HG02870 (cell line): ENCODE results near the gene DBH.

Source experiments
- ATAC-seq: cut with Tn5 transposase; IDR thresholded peaks from one replicate; pipeline ENCODE4 v1.9.1; 2021; ENCODE audit warnings: mild to moderate bottlenecking, moderate library complexity; ENCODE audit not compliant: unreplicated experiment

The DBH gene

DNA sequence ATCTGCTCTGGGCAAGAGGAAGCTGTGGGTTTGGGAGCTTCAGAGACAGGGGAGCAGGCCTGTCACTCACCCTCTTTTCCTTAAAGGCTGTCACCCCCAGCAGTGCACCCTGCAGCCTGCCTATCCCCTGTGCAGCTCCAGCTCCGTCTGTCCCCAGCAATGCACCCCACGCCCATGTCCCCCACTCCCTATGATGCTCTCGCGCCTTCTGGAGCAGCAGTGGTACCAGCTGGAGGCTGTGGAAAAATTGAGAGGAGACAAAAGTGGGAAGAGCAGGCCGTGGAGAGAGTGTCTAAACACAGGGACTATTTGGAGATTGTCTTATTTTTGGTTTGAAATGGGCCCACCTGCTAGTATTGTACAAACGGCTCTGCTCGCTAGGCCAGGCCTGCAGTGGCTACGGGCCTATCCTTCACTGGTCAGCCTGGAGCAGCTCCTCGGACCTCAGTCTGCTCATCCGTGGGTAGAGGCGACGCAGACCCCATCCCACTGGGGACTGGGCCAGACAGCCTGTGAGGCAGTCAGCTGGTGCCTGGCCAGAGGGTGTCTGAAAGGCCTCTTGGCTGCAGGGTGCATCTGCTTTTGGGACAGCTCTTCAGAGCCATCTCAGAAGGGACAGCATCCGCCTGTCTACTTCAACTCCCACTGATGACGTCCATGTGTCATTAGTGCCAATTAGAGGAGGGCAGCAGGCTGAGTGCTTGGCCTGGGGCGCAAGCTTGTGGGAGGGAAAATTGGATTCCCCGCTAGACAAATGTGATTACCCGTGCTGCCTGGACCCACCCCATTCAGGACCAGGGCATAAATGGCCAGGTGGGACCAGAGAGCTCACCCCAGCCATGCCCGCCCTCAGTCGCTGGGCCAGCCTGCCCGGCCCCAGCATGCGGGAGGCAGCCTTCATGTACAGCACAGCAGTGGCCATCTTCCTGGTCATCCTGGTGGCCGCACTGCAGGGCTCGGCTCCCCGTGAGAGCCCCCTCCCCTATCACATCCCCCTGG lies at the start of gene DBH:
TSS of gene DBH (plus strand) at position 831 of the 999 bp plus-strand sequence. CDS start at position 840, 9 bp downstream.
- ATAC-seq: no peak

DNA sequence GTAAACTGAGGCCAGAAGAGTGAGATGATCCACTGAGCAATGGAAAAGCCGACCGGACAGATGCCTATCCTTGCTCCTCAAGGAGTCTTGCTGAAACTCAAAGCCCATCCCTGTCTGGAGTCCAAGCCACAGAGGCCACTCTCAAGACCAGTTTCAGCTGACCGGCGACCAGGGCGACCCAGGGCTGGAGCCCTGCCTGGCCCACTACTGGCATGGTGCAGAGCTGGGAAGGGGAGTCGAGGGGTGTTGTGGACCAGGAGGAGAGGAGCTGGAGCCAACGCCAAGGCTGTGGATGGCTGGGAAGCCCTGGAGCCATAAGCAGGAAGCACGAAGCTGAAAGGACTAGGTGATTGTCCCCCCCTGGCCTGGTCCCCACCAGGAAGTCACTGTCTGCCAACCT lies 49.1 kb upstream of the DBH start:
- ATAC-seq: no peak

DNA sequence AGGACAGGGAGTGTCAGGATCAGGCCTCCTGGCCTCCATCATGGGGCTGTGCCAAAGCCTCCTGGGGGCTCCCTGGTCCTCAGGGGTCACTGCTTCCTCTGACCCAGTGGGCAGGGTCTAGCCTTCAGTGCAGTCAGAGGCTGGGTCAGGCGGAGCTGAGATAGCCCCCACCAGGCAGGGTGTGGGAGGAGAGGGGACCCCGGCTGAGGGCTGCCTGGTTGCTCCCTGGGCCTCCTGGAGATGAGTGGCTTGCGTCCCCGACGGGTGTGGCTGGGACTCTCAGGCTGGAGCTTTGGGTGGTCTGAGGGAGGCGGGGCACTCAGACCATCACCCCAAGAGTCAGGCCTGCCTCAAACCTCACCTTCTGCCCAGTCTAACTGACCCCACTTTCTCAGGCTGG lies 48.7 kb upstream of the DBH start:
- ATAC-seq: no peak

DNA sequence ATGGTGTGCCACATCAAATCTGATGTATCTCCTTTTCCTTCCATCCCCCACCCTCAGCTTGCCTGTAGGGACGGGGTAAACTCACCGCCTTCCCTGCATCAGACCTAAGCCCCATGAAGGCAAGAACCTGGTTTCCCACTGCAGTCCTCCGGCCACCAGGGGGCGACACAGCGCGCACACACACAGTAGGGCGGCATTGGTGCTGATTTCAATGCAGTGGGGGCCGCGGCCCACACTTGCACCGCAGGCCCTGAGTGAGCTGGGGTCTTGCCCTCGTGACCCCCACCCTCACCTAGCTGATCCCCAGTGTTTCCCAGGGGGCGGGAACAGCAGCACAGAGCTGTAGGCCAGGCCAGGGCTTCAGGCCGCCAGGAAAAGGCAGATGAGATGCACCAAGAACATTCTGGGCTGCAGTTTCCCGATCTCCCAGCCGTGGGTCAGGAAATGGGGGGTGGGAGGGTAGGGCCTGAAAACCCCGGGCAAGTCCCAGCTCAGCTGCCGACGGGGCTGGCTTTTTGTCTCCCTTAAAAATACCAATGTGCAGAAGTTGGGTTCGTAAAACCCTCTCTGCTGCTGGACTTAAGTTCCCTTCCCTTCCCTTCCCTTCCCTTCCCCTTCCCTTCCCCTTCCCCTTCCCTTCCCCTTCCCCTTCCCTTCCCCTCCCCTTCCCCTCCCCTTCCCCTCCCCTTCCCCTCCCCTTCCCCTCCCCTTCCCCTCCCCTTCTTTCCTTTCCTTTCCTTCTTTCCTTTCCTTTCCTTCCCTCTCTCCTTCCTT lies 46.5 kb upstream of the DBH start:
- no peak for ATAC-seq

DNA sequence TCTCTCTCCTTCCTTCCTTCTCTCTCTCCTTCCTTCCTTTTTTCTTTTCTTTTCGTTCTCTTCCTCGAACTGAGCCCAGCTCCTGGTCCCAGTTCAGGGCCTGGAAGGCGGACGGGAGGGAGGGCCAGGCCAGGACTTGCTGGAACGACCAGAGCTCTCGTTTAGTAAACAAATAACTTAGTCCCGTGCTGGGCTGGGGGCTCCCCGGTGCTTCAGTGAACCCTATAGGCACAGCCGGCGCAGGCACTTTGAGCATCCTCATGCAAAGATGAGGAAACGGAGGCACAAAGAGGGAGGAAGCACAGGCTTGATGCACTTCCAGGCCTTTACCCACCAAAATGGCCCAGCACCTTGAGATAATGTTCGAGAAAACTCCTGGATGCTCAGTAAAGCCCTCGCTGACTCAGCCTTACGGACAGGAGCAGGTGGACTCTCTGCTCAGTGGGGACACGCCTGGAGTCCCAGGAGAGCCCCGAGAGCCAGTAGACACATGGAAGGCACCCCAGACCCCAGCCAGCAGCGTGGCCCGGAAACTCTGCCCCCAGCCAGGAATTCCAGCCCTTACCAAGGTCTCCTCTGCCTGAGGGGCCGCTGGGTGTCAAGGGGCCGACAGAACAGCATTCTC lies 45.8 kb upstream of the DBH start:
- no peak for ATAC-seq

DNA sequence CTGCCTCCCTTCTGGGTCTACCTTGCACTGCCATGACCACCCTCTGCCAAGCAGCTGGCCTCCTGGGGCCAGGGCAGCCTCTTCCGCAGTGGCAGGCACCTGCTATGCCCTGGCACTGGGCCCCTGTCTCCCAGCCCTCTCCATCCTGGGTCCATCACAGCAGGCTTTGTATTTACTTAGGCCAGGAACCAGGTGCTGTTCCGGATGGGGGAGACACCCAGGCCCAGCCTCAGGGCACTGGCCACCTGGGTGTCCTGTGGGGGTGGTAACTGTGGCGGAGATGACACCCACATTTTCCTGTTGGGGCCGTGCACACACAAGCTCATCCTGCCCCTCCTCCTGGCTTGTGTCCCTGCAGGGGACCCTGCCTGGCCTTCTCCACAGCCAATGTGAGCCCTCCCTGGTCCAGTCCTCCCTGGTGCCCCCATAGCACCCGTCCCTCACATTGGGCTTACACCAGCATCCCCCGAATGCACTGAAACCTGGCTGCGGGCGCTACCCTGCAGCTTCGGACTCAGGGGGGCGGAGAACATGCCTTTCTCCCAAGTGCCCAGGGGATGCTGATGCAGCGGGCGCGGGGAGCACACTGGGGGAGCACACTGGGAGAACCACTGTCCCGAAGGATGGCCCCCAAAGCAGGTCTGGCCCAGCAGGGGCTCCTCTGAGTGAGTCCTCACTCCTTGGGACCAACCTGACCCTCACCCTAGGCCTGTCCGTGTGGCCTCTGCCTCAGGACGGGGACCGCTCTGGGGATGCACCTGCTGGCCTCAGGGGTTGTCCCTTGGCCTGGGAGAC lies 44.9 kb upstream of the DBH start:
- ATAC-seq: no peak

DNA sequence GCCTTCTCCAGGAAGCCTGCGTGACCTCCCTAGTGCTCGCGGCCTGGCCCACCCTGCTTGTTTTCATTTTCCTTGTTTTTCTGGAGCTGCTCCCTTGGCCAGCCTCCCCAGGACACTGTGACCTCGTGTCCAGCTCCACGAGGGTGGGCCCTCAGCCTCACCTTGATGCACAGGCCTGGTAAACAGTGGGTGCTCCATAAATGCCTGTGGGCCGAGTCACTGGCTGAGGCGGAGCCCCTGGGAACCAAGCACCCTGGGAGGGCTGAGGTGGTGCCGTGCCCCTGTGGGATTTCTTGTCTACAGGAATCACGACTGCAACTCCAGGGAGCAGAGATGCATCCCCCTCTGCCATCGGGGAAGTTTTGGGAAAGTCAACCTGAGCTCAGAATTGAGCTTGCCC lies 44.2 kb upstream of the DBH start:
- no peak for ATAC-seq

DNA sequence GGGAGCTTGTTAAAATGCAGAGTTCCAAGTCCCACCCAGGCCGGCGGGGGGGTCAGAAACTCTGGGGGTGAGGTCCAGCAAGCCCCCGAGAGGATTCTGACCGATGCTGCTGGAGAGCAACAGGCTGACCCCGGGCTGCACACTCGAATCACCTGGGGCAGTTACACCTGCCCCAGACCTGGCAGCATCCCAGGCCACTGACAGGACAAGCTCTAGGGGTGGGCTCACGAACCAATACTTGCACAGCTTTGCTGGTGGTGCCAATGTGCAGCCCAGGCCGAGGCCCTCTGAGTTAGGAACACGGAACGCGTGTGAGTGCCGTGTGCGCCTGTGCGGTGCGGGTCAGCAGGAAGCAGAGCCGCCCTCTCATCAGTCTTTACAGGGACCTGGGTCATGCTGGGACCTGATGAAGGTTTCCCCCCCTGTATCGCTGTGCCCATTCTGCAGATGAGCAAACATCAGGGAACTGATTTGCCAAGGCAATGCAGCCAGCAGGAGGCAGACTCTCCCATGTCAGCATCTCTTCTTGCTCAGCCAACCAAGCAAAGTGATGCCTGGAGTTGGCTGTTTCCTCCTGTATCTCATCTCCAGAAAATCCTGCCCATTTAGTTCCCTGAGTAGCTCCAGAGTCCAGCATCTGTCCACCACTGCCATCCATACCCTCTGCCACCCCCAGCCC lies 43.3 kb upstream of the DBH start:
- ATAC-seq: no peak

DNA sequence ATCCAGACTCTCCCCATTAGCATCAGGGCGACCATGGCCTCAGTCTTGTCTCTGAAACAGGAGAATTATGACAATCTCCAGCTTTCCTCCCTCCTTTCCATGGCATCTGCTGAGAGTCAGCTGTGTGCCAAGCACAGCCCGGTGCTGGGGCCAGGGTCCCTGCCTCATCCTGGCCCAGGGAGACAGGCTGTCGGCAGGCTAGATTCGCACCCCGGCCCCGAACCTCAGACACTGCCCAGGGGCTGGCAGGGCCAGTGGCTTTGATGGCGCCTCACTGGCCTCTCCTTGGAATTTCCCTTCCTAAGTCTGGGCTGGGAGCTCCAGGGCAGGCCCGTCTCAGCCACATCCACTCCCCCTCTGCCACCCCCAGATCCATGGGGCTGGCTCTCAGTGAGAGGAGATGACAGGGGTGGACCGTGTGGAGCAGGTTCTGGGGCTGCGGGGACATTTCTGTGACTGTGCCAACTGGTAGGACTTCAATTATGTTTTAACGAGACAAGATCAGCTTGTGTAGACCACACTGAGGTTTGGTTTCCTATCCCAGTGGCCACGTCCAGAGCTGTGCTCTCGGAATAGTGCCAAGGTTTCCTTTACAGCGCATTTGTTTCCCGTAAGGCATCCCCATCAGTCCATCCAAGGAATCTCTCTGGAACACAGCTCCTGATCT lies 42.4 kb upstream of the DBH start:
- ATAC-seq: no peak

DNA sequence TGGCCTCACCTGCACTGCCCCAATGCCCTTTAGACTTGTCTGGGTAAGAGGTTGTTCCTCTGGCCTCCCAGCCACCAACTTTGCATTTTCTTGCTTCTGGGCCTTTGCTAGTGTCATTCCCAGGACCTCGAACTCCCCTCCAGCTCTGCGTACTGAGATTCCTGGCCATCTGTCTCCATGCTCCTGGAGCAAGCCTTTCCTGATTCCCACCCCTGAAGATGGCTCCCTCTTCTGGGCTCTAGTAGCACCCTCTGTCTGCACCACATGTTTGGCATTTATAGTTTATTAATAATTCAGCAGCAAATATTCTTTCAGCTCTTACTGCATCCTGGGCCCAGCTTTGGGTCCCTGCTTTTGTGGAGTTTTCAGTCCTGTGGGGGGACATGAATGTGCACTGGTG lies 41.9 kb upstream of the DBH start:
- ATAC-seq: no peak

DNA sequence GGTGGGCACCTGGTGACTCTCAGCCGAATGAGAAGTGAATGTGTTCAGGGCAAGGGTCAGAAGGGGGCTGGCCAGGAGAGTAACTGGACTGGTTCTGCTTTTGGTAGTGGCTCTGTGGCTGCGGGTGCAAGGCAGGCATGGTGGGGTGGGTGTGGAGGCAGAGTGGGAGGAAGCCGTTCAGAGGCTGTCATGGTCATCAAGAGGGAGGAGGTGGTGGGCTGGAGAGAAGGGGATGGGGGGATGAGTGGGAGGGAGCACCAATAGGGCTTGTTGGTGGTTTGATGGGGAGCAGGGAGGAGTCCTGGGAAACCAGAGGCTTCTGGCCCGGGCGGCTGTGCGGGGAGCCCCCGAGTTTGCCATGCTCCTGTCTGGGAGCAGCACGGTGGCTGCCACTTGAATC lies 40.3 kb upstream of the DBH start:
- ATAC-seq: no peak

DNA sequence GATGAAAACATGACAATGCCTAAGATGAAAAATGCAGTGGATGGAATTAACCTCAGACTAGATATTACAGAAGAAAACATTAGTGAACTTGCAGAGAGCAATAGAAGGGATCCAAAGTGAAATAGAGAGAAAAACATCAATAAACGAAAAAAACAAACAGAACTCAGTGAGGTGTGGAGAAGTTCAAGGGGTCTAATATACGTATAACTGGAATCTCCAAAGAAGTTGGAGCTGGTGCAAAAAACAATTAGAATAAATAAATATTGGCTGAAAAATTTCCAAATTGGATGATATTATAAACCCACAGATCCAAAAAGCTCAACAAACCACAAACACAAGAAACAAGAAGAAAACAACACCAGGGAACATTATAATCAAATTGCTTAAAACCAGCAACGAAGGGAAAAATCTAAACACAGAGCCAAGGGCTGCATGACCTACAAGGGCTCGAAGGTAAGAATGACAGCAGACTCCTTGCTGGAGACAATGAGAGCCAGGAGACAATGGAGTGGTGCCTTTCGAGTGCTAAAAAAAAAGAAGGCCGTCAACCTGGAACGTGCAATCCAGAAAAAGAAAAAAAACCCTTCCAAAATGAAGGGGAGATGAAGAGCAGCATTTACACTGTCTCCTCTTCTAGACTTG lies 38.7 kb upstream of the DBH start:
- no peak for ATAC-seq

DNA sequence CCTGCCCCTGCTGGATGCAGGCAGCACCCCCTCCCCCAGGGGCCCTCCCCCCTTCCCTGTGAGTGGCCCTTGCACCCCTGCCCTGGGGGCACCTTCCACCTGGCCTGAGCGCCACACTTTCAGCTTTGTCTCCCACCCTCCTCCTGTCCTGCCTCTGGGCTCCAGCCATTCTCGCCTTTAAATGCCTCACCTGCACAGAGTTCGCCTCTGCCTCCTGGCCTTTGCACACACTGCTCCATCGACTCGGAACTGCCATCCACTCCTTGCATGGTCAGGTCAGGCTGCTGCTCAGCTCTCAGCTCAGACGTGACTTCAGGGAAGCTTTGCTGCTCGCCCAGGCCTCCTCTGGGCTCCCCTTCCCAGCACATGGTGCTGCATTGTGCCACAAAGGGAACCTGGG lies 37.2 kb upstream of the DBH start:
- ATAC-seq: no peak

DNA sequence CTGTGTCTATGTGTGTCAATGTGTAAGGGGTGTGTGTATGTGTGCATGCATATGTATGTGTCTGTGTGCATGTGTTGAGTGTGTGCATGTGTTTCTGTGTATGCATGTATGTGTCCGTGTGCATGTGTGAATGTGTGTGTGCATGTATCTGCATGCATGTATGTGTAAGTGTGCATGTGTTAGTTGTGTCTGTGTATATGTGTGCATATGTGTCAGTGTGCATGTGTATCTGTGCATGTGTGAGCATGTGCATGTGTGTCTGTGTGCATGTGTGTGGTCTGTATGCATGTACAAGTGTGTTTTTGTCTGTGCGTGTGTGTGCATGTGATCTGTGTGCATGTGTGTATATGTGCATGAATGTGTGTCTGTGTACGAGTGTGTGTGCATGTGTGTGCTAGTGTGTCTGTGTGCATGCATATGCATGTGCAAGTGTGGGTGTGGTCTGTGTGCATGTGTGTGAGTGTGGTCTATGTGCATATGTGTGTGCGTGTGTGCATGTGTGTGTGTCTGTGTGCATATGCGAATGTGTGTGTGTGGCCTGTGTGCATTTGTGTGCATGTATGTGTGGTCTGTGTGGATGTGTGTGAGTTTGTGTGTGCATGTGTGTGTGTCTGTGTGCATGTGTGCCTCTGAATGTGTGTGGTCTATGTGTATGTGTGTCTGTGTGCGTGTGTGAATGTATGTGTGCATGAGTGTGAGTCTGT lies 36.5 kb upstream of the DBH start:
- ATAC-seq: no peak

DNA sequence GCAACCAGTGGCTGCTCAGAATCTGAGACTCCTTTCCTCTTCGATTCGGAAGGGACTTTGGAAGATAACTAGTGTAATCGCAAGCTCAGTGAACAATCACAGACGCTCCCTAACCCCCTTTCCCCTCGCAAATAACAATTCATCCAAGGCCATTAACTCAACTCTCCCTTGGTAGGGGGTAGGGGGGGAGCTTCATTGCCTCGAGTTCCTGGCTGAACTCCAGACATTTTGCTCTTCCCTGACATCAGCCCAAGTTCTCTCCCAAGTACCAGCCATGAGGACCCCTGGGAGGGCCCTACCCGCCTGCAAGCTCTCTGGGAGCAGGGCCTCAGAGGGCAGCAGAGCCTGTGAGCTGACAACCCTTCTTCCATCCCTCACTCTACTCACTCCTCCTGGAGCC lies 35.4 kb upstream of the DBH start:
- no peak for ATAC-seq

DNA sequence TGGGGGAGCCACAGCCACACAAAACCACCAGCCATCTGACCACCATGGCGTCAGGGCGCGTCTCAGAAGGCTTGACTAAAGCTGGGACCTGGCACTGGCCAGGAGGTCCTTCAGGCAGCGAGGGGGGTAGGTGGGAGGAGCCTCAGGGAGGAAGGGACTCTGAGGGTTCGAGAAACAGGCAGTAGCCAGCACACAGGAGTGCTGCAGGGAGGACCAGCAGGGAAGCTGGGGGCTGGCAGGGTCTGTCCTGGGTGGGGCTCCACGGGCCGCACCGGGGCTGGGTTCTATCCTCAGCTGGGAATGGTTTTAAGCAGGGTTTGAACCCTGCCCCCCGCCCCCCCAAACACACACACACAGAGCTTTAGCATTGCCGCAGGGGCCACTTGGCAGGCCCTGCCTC lies 34.4 kb upstream of the DBH start:
- no peak for ATAC-seq

DNA sequence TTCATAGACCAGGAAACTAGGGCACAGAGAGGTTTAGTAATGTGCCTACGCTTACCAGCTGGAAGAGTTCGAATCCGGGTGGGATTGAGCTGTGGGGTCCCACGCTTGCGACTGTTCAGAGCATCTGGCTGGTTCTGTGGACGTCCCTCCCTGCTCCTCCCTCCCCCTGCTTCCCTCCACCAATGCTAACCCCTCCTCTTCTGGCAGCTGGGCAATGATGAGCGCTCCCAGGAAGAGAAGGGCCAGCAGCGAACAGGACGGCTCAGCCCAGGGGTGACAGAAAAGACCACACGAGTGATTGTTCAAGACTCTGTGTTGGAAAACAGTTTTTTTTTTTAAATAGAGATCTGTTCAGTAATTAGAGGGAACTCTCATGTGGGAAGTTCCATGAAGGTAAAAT lies 33.9 kb upstream of the DBH start:
- ATAC-seq: no peak

DNA sequence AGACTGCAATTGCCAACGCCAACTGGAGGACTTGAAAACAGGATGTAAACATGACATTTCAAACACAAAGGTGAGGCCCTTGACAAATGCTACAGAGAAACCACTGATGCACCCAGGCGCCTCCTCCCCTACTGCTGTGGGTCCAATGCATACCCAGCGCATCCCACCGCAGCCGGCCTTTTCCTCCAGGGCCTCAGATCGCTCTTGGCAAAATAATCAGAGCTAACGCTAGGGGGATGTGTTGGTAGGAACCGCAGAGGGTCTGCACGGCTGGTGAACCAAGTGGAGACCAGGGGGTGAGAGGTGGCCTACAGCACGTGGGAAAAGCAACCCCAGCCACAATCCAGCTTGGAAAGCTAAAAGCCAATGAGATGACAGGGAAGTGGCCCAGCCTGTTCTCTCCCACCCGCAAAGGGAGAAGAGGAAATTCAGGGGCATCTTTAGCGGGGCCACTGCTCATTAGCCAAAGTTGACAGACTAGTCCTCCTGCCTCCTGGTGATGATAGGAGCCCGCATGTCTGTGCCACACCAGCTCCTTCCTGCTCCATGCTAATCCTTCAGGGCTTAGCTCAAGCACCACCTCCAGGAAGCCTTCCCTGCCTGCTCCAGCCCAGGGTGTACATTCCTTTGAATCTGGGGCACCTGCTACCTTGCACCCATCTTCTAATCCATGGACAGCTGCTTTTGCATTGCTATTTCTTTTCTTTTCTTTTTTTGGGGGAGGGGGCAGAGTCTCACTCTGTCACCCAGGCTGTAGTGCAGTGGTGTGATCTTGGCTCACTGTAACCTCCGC lies 32.8 kb upstream of the DBH start:
- no peak for ATAC-seq
